Measurements from ENCODE around the gene ZBTB4.

- TF ChIP-seq SUZ12 (IDR thresholded peaks at IDR 0.05; ENCODE audit: extremely low read depth, insufficient read depth, insufficient read length) (no peak), YY1 (IDR thresholded peaks at IDR 0.05; ENCODE audit: insufficient read depth, insufficient read length) (no peak), ZNF274 (IDR thresholded peaks at IDR 0.05; ENCODE audit: low read depth, low read length) (no peak)
Measured at GRCh38 chr17:7425756-7426155, 53.7 kb downstream of the ZBTB4 start.
